ENCODE data around the gene OR6K6.

OR6K6 gene

GRCh38 chr1:158754420-158754819 is at the start of gene OR6K6:
Gene OR6K6 (plus strand): TSS chr1:158754720. CDS start chr1:158754888, 168 bp downstream.
- Histone ChIP-seq H3K27ac (no peak within 1 kb of the TSS), H3K4me2 (no peak within 1 kb of the TSS), H3K36me3 (no peaks in the 10 kb centered on the region), H3K27me3 (no peaks in the 10 kb centered on the region), H3K9ac (no peak within 1 kb of the TSS), H3K4me1 (no peaks in the 10 kb centered on the region), H3K9me3 (no peaks in the 10 kb centered on the region), H4K20me1 (no peaks in the 10 kb centered on the region), H3K4me3 (no peak within 1 kb of the TSS)
- no peak for TF ChIP-seq Cebpa-rat (IDR thresholded peaks at IDR 0.05)

GRCh38 chr1:158706096-158706495 is 48.4 kb upstream of the OR6K6 start:
- Histone ChIP-seq H3K4me1 (no peaks in the 10 kb centered on the region), H3K4me2 (no peak overlapping the region), H3K4me3 (no peak overlapping the region), H3K27me3 (no peaks in the 10 kb centered on the region), H3K27ac (no peak overlapping the region), H4K20me1 (no peaks in the 10 kb centered on the region), H3K9me3 (no peaks in the 10 kb centered on the region), H3K9ac (no peak overlapping the region), H3K36me3 (no peaks in the 10 kb centered on the region)
- TF ChIP-seq Cebpa-rat (IDR thresholded peaks at IDR 0.05), result no peak

DNA sequence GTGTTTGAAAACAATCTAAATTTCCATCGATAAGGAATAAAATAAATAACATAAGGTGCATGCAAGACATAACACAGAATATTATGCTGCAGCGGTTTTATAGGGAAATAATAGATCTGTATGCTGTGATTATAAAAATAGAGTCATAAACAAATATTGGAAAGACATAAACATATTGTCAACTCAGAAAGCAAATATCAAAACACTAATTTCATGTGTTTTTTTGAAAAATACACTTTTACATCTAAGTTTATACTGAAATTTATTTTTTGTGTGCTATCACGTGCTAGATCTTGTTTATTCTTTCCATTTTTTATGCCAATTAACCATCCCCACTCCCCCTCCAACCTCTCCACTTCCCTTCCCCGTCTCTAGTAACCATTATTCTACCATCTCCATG is 43.4 kb upstream of the OR6K6 start:
- no peak overlapping the region for H3K27ac ChIP-seq
- no peak overlapping the region for H3K4me3 ChIP-seq
- H3K27me3 ChIP-seq, result no peaks in the 10 kb centered on the region
- H3K4me1 ChIP-seq, result no peaks in the 10 kb centered on the region
- no peak for TF ChIP-seq Cebpa-rat (IDR thresholded peaks at IDR 0.05)
- no peaks in the 10 kb centered on the region for H4K20me1 ChIP-seq
- no peak overlapping the region for H3K4me2 ChIP-seq
- no peak overlapping the region for H3K9ac ChIP-seq
- H3K9me3 ChIP-seq, result no peaks in the 10 kb centered on the region
- no peaks in the 10 kb centered on the region for H3K36me3 ChIP-seq

DNA sequence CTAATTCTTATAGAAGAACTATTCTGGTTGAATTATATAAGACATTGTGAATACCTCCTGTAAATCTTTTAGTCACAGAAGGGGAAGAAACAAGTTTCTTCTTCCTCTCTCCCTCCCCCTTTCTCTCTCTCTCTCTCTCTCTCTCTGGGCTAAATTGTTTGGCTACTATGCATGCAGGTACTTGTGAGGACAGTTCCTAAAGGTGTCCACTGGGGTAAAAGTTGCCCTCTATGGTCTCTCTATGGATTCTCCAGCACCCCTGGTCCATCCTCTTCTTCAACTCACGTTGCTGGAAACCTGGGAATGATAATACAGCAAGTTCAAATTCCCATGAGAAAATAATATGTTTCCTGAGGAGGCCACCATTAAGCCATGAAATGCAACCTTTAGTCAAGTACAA is 39.8 kb upstream of the OR6K6 start:
- H3K9ac ChIP-seq, result no peak overlapping the region
- no peaks in the 10 kb centered on the region for H3K4me1 ChIP-seq
- H3K4me2 ChIP-seq, result no peak overlapping the region
- TF ChIP-seq Cebpa-rat (IDR thresholded peaks at IDR 0.05), result no peak
- no peaks in the 10 kb centered on the region for H3K9me3 ChIP-seq
- no peak overlapping the region for H3K4me3 ChIP-seq
- no peak overlapping the region for H3K27ac ChIP-seq
- no peaks in the 10 kb centered on the region for H3K27me3 ChIP-seq
- no peaks in the 10 kb centered on the region for H3K36me3 ChIP-seq
- no peaks in the 10 kb centered on the region for H4K20me1 ChIP-seq

DNA sequence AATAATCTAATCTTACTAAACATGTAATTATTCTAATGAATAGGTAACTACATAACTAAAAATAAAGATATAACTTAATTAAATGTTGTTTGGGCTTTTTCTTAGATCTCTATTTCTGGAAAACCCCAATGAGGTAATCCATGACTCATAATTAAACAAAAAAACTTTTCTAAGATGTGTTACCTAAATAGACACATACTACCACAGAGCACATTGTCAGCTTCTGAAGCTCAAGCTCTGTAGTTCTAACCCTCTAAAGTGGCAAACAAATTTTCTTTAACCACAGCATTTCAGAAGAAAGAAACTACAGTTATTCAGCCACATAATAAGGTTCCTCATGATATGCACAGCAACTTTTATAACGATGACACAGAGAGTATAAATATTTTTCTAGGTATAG is 38.2 kb upstream of the OR6K6 start:
- TF ChIP-seq Cebpa-rat (IDR thresholded peaks at IDR 0.05), result no peak
- H3K4me1 ChIP-seq, result no peaks in the 10 kb centered on the region
- no peaks in the 10 kb centered on the region for H4K20me1 ChIP-seq
- no peak overlapping the region for H3K4me2 ChIP-seq
- no peaks in the 10 kb centered on the region for H3K9me3 ChIP-seq
- no peak overlapping the region for H3K4me3 ChIP-seq
- H3K9ac ChIP-seq, result no peak overlapping the region
- H3K27ac ChIP-seq, result no peak overlapping the region
- H3K27me3 ChIP-seq, result no peaks in the 10 kb centered on the region
- H3K36me3 ChIP-seq, result no peaks in the 10 kb centered on the region

- Histone ChIP-seq H3K9me3 (no peaks in the 10 kb centered on the region), H3K4me3 (no peak overlapping the region), H3K27me3 (no peaks in the 10 kb centered on the region), H3K36me3 (no peaks in the 10 kb centered on the region), H4K20me1 (no peaks in the 10 kb centered on the region), H3K9ac (no peak overlapping the region), H3K27ac (no peak overlapping the region), H3K4me1 (no peaks in the 10 kb centered on the region), H3K4me2 (no peak overlapping the region)
- TF ChIP-seq Cebpa-rat (IDR thresholded peaks at IDR 0.05), result no peak
These were observed 37.2 kb upstream of the OR6K6 start for GRCh38 chr1:158717344-158717743.

GRCh38 chr1:158719664-158720063 is 34.9 kb upstream of the OR6K6 start:
- H3K4me2 ChIP-seq, result no peak overlapping the region
- H4K20me1 ChIP-seq, result no peaks in the 10 kb centered on the region
- TF ChIP-seq Cebpa-rat (IDR thresholded peaks at IDR 0.05), result no peak
- H3K27me3 ChIP-seq, result no peaks in the 10 kb centered on the region
- H3K4me1 ChIP-seq, result no peaks in the 10 kb centered on the region
- H3K27ac ChIP-seq, result no peak overlapping the region
- H3K4me3 ChIP-seq, result no peak overlapping the region
- no peak overlapping the region for H3K9ac ChIP-seq
- no peaks in the 10 kb centered on the region for H3K9me3 ChIP-seq
- no peaks in the 10 kb centered on the region for H3K36me3 ChIP-seq

GRCh38 chr1:158720620-158721019 is 33.9 kb upstream of the OR6K6 start, which contains the start of gene OR6K3:
Gene OR6K3 (minus strand): TSS chr1:158720720. CDS start chr1:158718115, 2,605 bp downstream.
- H3K4me3 ChIP-seq, result no peak within 1 kb of the TSS
- no peaks in the 10 kb centered on the region for H3K9me3 ChIP-seq
- no peak within 1 kb of the TSS for H3K4me2 ChIP-seq
- no peaks in the 10 kb centered on the region for H4K20me1 ChIP-seq
- H3K4me1 ChIP-seq, result no peaks in the 10 kb centered on the region
- no peaks in the 10 kb centered on the region for H3K27me3 ChIP-seq
- TF ChIP-seq Cebpa-rat (IDR thresholded peaks at IDR 0.05), result no peak
- no peak within 1 kb of the TSS for H3K27ac ChIP-seq
- H3K9ac ChIP-seq, result no peak within 1 kb of the TSS
- no peaks in the 10 kb centered on the region for H3K36me3 ChIP-seq

GRCh38 chr1:158724442-158724841 is 30.1 kb upstream of the OR6K6 start:
- Histone ChIP-seq H3K27ac (no peak overlapping the region), H4K20me1 (no peaks in the 10 kb centered on the region), H3K4me3 (no peak overlapping the region), H3K9me3 (no peaks in the 10 kb centered on the region), H3K4me1 (no peaks in the 10 kb centered on the region), H3K4me2 (no peak overlapping the region), H3K9ac (no peak overlapping the region), H3K36me3 (no peaks in the 10 kb centered on the region), H3K27me3 (no peaks in the 10 kb centered on the region)
- TF ChIP-seq Cebpa-rat (IDR thresholded peaks at IDR 0.05), result no peak

DNA sequence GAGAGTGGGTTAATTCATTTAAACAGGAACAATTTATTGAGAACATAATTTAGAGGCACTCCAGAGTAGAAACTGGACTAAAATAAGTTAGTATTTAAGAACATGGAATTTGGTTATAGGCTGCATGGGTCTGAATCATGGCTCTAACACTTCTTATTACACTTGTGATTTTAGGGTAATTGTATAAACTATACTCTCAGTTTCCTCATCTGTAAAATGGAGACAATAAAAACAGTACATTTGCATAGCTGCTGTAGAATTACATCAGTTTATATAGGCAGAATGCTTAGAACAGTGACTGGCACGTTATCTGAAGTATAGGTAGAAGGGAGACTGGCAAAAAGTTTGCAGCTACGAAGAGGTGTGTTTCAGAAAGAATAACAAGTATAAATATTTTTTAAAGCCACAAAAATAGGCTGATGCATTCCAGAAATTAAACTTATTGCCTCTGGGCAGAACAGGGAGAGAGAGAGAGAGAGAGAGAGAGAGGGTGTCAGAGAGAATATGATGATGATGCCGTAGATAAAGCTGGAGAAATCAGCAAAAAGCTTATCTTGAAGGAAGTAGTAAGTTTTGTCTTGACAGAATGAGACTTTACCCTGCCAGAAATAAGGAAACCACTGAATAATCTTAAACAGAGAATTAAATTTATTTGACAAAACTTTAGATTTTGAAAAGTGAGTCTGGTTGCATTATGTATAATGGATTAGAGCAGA is 25.9 kb upstream of the OR6K6 start:
- H3K27me3 ChIP-seq, result no peaks in the 10 kb centered on the region
- H3K4me3 ChIP-seq, result no peak overlapping the region
- TF ChIP-seq Cebpa-rat (IDR thresholded peaks at IDR 0.05), result no peak
- no peak overlapping the region for H3K27ac ChIP-seq
- no peaks in the 10 kb centered on the region for H3K9me3 ChIP-seq
- H3K4me1 ChIP-seq, result no peaks in the 10 kb centered on the region
- no peaks in the 10 kb centered on the region for H4K20me1 ChIP-seq
- no peaks in the 10 kb centered on the region for H3K36me3 ChIP-seq
- H3K4me2 ChIP-seq, result no peak overlapping the region
- no peak overlapping the region for H3K9ac ChIP-seq

- Histone ChIP-seq H3K9me3 (no peaks in the 10 kb centered on the region), H3K27ac (no peak overlapping the region), H3K27me3 (no peaks in the 10 kb centered on the region), H4K20me1 (no peaks in the 10 kb centered on the region), H3K4me2 (no peak overlapping the region), H3K4me3 (no peak overlapping the region), H3K9ac (no peak overlapping the region), H3K36me3 (no peaks in the 10 kb centered on the region), H3K4me1 (no peaks in the 10 kb centered on the region)
- no peak for TF ChIP-seq Cebpa-rat (IDR thresholded peaks at IDR 0.05)
These were observed 24.1 kb upstream of the OR6K6 start for GRCh38 chr1:158730453-158730852.
